ENCODE data around the gene HDAC9.

- TF ChIP-seq, protein P1, sequence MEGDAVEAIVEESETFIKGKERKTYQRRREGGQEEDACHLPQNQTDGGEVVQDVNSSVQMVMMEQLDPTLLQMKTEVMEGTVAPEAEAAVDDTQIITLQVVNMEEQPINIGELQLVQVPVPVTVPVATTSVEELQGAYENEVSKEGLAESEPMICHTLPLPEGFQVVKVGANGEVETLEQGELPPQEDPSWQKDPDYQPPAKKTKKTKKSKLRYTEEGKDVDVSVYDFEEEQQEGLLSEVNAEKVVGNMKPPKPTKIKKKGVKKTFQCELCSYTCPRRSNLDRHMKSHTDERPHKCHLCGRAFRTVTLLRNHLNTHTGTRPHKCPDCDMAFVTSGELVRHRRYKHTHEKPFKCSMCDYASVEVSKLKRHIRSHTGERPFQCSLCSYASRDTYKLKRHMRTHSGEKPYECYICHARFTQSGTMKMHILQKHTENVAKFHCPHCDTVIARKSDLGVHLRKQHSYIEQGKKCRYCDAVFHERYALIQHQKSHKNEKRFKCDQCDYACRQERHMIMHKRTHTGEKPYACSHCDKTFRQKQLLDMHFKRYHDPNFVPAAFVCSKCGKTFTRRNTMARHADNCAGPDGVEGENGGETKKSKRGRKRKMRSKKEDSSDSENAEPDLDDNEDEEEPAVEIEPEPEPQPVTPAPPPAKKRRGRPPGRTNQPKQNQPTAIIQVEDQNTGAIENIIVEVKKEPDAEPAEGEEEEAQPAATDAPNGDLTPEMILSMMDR (IDR thresholded peaks at IDR 0.05; ENCODE audit: borderline replicate concordance, extremely low read depth, low read length, poor library complexity, severe bottlenecking): no peak
- no peak for TF ChIP-seq EZH2 (IDR thresholded peaks at IDR 0.05; ENCODE audit: borderline replicate concordance, low read depth, low read length, severe bottlenecking)
Measured at GRCh38 chr7:18702071-18702829, 206.7 kb downstream of the HDAC9 start.

Measured in DND-41 (cell line).